Loucy (cell line): ENCODE data around the gene ABCB7.

Source experiments
- H2AFZ ChIP-seq: fragments of 200-600 bp; sonication (generic); 2 replicates; pipeline ENCODE4 v1.6.0; 2016; ENCODE audit warnings: antibody characterized with exemption, mild to moderate bottlenecking, low read length, moderate library complexity
- H3F3A ChIP-seq: fragments of 200-600 bp; 2 replicates; pipeline ENCODE4 v1.6.0; 2016; ENCODE audit warnings: antibody characterized with exemption, low read depth, mild to moderate bottlenecking
- H3K27me3 ChIP-seq: fragments of 200-600 bp; sonication (generic); 2 replicates; pipeline ENCODE4 v1.6.1; 2014; ENCODE audit warnings: low read length, mild to moderate bottlenecking; ENCODE audit not compliant: insufficient read depth, poor library complexity, severe bottlenecking
- H3K36me3 ChIP-seq: fragments of 200-600 bp; sonication (generic); 2 replicates; pipeline ENCODE4 v1.6.1; 2016; ENCODE audit warnings: low read length; ENCODE audit not compliant: insufficient read depth
- H3K4me1 ChIP-seq: fragments of 200-600 bp; sonication (generic); 2 replicates; pipeline ENCODE4 v1.5.1; 2014; ENCODE audit warnings: low read length, mild to moderate bottlenecking; ENCODE audit not compliant: insufficient read depth, poor library complexity, severe bottlenecking
- H3K4me2 ChIP-seq: fragments of 200-600 bp; sonication (generic); 2 replicates; pipeline ENCODE4 v1.6.0; 2014; ENCODE audit warnings: antibody characterized with exemption, low read length, low read depth, mild to moderate bottlenecking; ENCODE audit not compliant: poor library complexity, severe bottlenecking
- H3K4me3 ChIP-seq: fragments of 200-600 bp; sonication (generic); 2 replicates; pipeline ENCODE4 v1.5.1; 2014; ENCODE audit warnings: low read length, mild to moderate bottlenecking, mixed read lengths; ENCODE audit not compliant: poor library complexity, severe bottlenecking
- H3K79me2 ChIP-seq: fragments of 200-600 bp; sonication (generic); 2 replicates; pipeline ENCODE4 v1.6.1; 2014; ENCODE audit warnings: low read length; ENCODE audit not compliant: insufficient read depth
- H3K9ac ChIP-seq: fragments of 200-600 bp; sonication (generic); 2 replicates; pipeline ENCODE4 v1.6.0; 2014; ENCODE audit warnings: mild to moderate bottlenecking, low read depth, low read length, moderate library complexity; ENCODE audit not compliant: poor library complexity, severe bottlenecking
- H3K9me2 ChIP-seq: fragments of 200-600 bp; sonication (generic); replicated peaks from 2 replicates; pipeline ENCODE4 v1.6.1; 2016; ENCODE audit warnings: low read depth, low read length, mixed read lengths
- H3K9me3 ChIP-seq: fragments of 200-600 bp; sonication (generic); 2 replicates; pipeline ENCODE4 v1.6.1; 2014; ENCODE audit warnings: mild to moderate bottlenecking, antibody characterized with exemption, low read length, low read depth; ENCODE audit not compliant: insufficient read depth
- H4K20me1 ChIP-seq: fragments of 200-600 bp; sonication (generic); 2 replicates; pipeline ENCODE4 v1.6.0; 2014; ENCODE audit warnings: antibody characterized with exemption, low read length, mild to moderate bottlenecking; ENCODE audit not compliant: insufficient read depth, poor library complexity, severe bottlenecking
- CTCF ChIP-seq: fragments of 200-600 bp; sonication (generic); conservative IDR thresholded peaks from 2 replicates; pipeline ENCODE4 v1.5.1; 2014; ENCODE audit warnings: mild to moderate bottlenecking, antibody characterized with exemption, low read length
- EZH2phosphoT487 ChIP-seq: fragments of 200-600 bp; IDR thresholded peaks from 2 replicates; pipeline ENCODE4 v1.6.1; 2018; ENCODE audit warnings: antibody characterized with exemption, mild to moderate bottlenecking, moderate library complexity, borderline replicate concordance

Gene ABCB7

GRCh38 chrX:75107863-75108509, 48.1 kb downstream of the ABCB7 start:
- no peak overlapping the region for H3K9ac ChIP-seq
- TF ChIP-seq EZH2phosphoT487 (no peak), CTCF (no peak)
- H3K27me3 ChIP-seq: no peaks in the 10 kb centered on the region
- no peak overlapping the region for H2AFZ ChIP-seq
- no peaks in the 10 kb centered on the region for H3K9me2 ChIP-seq
- no peaks in the 10 kb centered on the region for H3K79me2 ChIP-seq
- no peaks in the 10 kb centered on the region for H3K9me3 ChIP-seq
- H4K20me1 ChIP-seq: peaks cover 3% of the 10 kb centered on the region
- no peaks in the 10 kb centered on the region for H3K4me1 ChIP-seq
- no peak overlapping the region for H3K4me3 ChIP-seq
- H3K36me3 ChIP-seq: peaks cover 6% of the 10 kb centered on the region; the same call in 1 of the 2 replicates
- no peak overlapping the region for H3K4me2 ChIP-seq
- H3F3A ChIP-seq: no peaks in the 10 kb centered on the region

- no peak for TF ChIP-seq CTCF
- H3F3A ChIP-seq: no peaks in the 10 kb centered on the region
- H3K9me3 ChIP-seq: no peaks in the 10 kb centered on the region
- no peak overlapping the region for H2AFZ ChIP-seq
- no peaks in the 10 kb centered on the region for H3K79me2 ChIP-seq
- peaks cover 3% of the 10 kb centered on the region for H4K20me1 ChIP-seq
- no peak overlapping the region for H3K4me3 ChIP-seq
- H3K9ac ChIP-seq: no peak overlapping the region
- peaks cover 6% of the 10 kb centered on the region; the same call in 1 of the 2 replicates for H3K36me3 ChIP-seq
- no peak overlapping the region for H3K4me2 ChIP-seq
- no peaks in the 10 kb centered on the region for H3K9me2 ChIP-seq
- no peaks in the 10 kb centered on the region for H3K27me3 ChIP-seq
- H3K4me1 ChIP-seq: no peaks in the 10 kb centered on the region
These were observed 49.3 kb downstream of the ABCB7 start for GRCh38 chrX:75106772-75107171.

- no peak for TF ChIP-seq CTCF
- no peak for TF ChIP-seq EZH2phosphoT487
- no peaks in the 10 kb centered on the region for H3F3A ChIP-seq
These were observed 59.8 kb downstream of the ABCB7 start for GRCh38 chrX:75096331-75096730.

More at GRCh38 chrX:75096331-75096730, 59.8 kb downstream of the ABCB7 start:
- Histone ChIP-seq H3K4me3 (no peak overlapping the region), H3K4me1 (no peaks in the 10 kb centered on the region), H3K9me2 (no peaks in the 10 kb centered on the region), H3K4me2 (no peak overlapping the region), H3K36me3 (peaks cover 8% of the 10 kb centered on the region; the same call in 1 of the 2 replicates), H3K9ac (no peak overlapping the region), H3K27me3 (no peaks in the 10 kb centered on the region), H4K20me1 (no peaks in the 10 kb centered on the region), H3K9me3 (no peaks in the 10 kb centered on the region), H3K79me2 (no peaks in the 10 kb centered on the region), H2AFZ (no peak overlapping the region)
